ENCODE measurements around the gene CDK15.

- TF ChIP-seq CTCF (IDR thresholded peaks at IDR 0.05 in 4 of 5, conservative IDR thresholded peaks at IDR 0.05 in 1 of 5), result no peak
- no peak for TF ChIP-seq POLR2A (IDR thresholded peaks at IDR 0.05)
Observed at GRCh38 chr2:201797175-201797840, 9.0 kb upstream of the CDK15 start.

Data from gastrocnemius medialis (tissue), 4 donors.